NCI-H1694 (cell line): ENCODE data around the gene DVL1.

Source experiments
- DNase-seq: peaks from one replicate; lab custom pipeline; 2025; lab: John Stamatoyannopoulos, UW

Gene DVL1

DNA sequence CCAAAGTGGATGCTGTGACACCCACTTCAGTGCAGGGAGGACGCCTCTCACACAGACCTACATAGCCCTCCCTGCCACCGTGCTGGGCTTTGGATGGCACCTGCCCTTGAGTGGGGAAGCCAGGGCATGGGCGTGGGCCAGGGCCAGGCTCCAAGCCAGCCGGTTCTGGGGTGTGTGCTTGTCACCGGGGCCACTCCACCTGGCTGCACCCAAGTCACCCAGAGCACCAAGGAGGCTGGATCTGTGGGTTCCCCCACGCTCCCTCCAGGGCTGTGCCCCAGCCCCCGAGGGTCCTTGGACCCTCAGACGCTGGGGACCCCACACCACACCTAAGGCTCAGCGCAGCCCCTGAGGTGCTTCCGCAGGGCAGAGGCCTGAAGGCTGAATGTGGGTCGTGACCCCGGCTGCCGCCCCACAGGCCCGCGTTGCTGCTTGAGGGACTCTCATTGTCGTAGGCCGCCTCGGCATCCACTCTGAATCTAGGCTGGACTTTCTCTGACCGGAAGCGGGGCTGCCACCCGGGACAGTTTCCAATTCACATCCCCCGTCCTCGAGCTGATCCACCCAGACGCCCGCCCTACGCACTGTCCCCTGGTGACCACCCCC, 7.7 kb upstream of the DVL1 start:
- DNase-seq, result no peak

DNA sequence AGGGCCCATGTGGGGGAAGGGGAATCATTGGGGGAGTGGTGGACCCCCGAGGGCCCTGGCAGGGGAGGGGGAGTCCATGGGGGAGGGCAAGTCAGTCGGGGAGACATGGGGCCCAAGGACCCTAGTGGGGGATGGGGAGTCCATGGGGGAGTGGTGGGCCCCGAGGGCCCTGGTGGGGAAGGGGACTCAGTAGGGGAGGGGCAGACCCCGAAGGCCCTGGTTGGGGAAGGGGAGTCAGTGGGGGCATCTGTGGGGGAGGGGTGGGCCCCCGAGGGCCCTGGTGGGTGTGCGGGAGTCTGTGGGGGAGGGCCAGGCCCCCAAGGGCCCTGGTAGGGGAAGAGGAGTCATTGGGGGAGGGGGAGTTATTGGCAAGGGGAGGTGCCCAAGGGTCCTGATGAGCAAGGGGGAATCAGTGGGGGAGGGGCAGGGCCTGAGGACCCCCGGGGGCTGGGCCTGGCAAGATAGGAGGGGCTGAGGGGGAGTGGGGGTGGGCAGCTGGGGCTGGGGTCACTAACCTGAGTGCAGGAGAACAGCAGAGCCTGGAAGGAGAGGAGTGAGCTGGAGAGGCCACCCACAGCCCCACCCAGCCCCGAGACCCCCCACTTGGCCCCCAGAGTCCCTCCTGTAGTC, 7.1 kb upstream of the DVL1 start:
- DNase-seq, result no peak

DNA sequence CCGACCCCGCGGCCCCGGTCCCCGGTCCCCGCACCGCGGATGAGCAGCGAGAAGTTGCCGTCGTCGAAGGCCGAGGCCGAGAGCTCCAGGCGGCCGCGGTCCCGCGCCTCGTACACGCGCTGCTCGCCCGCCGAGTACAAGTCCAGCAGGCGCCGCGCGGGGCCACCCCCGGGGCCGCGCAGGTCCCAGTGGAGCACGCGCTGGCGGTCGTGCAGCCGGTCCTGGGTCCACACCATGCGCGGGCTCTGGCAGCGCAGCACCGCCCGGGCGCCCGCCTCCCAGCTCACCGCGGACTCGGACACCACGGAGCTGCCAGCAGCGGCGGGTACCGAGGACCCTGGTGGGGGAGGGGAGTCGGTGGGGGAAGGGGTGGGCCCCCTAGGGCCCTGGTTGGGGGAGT, 6.2 kb upstream of the DVL1 start:
- no peak for DNase-seq

- DNase-seq, result no peak
These were observed 5.3 kb upstream of the DVL1 start for GRCh38 chr1:1354271-1355247.

DNA sequence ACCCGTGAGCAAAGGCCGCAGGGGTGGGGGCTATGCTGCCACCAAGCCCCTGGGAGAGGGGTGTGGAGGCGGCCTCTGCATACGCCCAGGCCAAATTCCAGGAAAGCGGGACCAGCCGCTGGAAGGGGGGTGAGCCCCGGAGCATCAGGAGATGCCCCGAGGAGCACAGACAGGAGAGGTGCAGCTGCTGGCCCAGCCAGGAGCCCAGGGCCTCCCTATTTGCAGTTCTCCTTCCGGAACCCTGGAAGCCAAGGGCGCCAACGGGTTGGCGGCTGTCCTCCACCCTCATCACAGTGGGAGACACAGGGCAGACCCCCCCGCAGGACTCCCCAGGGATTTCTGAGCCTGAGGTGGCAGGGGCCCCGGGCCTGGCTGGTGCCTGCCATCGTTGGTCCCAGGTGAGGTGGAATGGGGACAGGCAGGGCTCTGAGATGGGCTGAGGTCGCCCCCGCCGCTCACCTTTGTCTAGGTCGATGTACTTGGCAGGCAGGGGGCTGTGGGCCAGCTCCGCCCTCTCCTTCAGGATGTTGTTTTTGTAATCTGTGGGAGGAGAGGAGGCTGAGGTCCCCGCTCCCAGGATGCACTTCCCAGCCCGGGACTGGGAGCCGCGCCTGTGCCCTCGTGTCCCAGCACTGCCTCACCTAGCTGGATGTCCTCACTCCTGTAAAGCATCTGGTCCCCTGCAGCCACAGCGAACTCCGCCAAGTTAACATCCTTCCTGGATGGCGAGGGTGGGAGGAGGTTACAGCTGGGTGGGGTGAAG, 4.4 kb upstream of the DVL1 start:
- DNase-seq, result no peak

DNA sequence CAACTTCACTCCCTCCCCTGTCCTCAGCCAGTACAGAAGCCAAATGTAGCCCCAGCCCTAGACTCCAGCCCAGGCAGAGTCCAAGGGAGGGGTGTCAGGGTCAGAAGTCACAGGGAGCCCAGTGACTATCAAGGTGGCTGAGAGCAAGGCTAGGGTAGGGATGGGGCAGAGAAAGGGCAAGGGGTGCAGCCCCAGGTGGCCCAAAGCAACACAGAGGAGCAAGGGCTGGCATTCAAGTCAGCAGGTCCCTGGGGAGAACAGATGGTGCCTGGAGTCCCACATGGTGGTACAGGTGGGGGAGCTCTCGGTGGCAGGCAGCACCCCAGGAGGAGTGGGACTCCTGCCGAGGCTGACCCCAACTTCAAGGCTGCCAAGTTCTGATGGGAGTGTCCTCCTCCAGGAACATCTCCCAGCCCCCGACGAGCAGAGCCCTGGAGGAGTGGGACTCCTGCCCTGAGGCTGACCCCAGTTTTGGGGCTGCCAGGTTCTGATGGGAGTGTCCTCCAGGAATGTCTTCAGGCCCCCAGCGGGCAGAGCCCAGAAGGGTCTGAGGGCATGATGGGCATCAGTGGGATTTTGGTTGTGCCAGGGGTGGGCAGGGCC, 3.7 kb upstream of the DVL1 start:
- DNase-seq, result no peak

GRCh38 chr1:1351511-1352427, 2.6 kb upstream of the DVL1 start:
- DNase-seq, result no peak

DNA sequence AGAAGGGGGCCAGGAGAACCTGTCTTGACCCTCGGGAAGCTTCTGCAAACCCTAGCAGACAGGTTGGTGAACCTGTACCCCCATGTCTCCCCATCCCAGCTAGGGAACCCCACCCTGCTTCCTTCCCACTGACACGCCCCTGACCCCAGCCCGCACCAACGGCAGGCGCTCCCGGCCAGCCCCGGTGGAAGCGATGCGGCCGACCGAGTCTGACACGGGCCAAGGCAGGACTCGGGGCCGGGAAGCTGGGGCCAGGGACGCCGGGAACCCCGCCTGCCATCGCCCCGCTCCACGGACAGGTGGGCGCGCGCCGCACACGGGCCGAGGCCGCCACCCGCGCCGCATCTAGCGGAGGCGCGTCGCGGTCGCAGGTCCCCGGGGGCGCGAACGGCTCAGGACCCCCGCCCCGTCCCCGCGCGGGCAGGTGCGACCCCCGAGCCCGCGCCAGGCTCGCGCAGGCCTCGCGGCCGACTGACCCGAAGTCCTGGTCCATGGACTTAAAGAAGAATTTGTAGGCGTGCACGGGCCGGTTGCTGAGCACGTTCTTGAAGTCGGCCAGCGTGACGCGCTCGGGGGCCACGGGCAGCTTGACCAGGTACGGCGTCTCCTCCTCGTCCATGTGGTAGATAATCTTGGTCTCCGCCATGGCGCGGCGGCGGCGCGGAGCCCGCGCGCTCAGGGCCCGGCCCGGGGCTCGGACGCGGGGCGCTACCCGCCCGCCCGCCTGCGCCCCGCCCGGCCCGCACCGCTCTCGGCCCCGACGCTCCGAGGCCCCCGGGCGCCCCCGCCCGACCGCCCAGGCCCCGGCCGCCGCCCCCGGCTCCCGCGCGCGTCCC, 580 bp downstream of the DVL1 start:
- DNase-seq, result no peak

GRCh38 chr1:1347663-1348419, 1.4 kb downstream of the DVL1 start:
- no peak for DNase-seq

- DNase-seq, result no peak
These were observed 2.1 kb downstream of the DVL1 start for GRCh38 chr1:1347026-1347595.

DNA sequence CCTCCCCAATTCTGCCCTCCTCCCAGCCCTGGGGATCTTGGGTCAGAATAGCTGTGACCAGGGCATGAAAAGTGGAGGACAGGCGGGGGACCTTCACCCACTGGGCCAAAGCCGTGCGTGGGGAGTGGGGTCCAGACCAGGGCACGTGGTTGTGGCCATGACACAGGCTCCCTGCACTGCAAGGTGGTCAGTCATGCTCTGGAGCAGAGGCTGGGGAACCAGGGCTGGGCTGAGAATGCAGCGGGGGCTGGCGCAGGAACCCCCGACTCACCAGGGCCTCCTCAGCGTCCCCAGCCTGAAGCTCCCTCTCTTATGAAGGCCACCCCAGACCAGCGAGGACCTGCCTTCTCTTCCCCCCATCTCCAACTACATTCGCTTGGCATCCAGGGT, 2.7 kb downstream of the DVL1 start:
- DNase-seq, result no peak

GRCh38 chr1:1345860-1346500, 3.2 kb downstream of the DVL1 start:
- DNase-seq, result no peak

DNA sequence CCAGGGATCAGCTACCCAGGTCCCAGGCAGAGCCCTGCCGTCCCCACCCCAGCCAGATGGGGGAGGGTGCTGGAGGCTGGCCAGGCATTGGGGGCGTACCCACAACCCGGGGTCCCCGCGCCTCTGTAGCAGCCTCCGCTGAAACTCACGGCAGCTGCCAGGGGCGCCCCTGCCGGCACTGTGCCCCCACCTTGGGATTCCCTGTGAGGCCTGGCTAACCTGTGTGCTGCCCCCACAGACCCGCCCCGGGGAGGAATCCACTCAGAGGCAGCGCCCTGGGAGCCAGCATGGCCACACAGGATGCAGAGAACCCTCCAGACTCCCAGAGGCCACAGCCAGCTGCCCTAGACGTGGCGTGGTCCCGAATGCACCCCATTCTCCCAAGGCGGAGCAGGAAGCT, 3.8 kb downstream of the DVL1 start:
- no peak for DNase-seq

- no peak for DNase-seq
These were observed 4.4 kb downstream of the DVL1 start for GRCh38 chr1:1344655-1345361.

- DNase-seq, result no peak
These were observed 5.3 kb downstream of the DVL1 start for GRCh38 chr1:1343811-1344421.

GRCh38 chr1:1342584-1343115, 6.6 kb downstream of the DVL1 start:
- DNase-seq, result no peak

GRCh38 chr1:1342061-1342562, 7.1 kb downstream of the DVL1 start:
- DNase-seq, result no peak
